ENCODE data around the gene TP53RK. TPM values are rescaled to one million over a fixed set of nuclear protein-coding genes. Genes with fewer than 3 reads are reported as not detected.

Gene TP53RK
- total and polyA plus RNA-seq, 2 donors (not counting 1 experiment from before 2014, with no cell fraction given), result 3.1 to 22.5 TPM

DNA sequence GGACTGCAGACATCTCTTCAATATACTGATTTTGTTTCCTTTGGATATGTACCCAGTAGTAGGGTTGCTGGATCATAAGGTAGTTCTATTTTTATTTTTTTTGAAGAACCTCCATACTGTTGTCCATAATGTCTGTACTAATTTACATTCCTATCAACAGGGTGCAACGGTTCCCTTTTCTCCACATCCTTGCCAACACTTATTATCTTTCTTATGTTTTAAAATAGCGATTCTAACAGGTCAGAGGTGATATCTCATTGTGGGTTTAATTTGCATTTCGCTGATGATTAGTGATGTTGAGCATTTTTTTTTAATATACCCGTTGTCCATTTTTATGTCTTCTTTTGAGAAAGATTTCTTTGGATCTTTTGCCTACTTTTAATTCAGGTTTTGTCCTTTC lies 2.0 kb upstream of the TP53RK start:
- TF ChIP-seq EZH2 (IDR thresholded peaks at IDR 0.05; ENCODE audit: borderline replicate concordance, insufficient read depth, low read depth, low read length, poor library complexity, severe bottlenecking), result no peak
- no peak for TF ChIP-seq CTCF (IDR thresholded peaks at IDR 0.05)
- CTCF ChIA-PET, result interaction anchor here (2.7 kb wide), 1 partner anchor 10 kb away, joined by 17 read pairs; no protein-coding TSS in a partner anchor
- no peak overlapping the region for H3K4me2 ChIP-seq (replicated peaks; ENCODE audit: low read depth, low read length, poor library complexity, severe bottlenecking)
- Mint-ChIP-seq H3K27ac (no peak overlapping the region), H3K4me3 (no peak overlapping the region), H3K4me1 (peaks cover 36% of the 10 kb centered on the region), H3K9me3 (ENCODE audit: insufficient read depth) (no peaks in the 10 kb centered on the region), H3K27me3 (no peaks in the 10 kb centered on the region)
- H3K9ac ChIP-seq (ENCODE audit: low read length), result no peak overlapping the region
- H3K27me3 ChIP-seq (replicated peaks in 1 of 4; ENCODE audit: control extremely low read depth in 1 of 4, control insufficient read depth in 3 of 4, insufficient read depth in 4 of 4, low read length in 3 of 4), result peaks cover 0 to 1% (median 0%) of the 10 kb centered on the region in 4 experiments
- no peaks in the 10 kb centered on the region for H3K9me3 ChIP-seq (ENCODE audit: control extremely low read depth in 1 of 3, control insufficient read depth in 2 of 3, insufficient read depth in 1 of 3, low read length in 2 of 3)
- H3K4me3 ChIP-seq (ENCODE audit: control extremely low read depth in 1 of 5, extremely low read depth in 1 of 5, insufficient read depth in 1 of 5, low read depth in 2 of 5, low read length in 4 of 5), result no peak overlapping the region
- DNase-seq, result no peak
- H4K20me1 ChIP-seq (ENCODE audit: control insufficient read depth, insufficient read depth, low read length, poor library complexity, severe bottlenecking), result peaks cover 26% of the 10 kb centered on the region
- no peak overlapping the region for H3K27ac ChIP-seq (ENCODE audit: low read length in 2 of 2)
- no CpG with 5 or more reads among the region's 4 CpGs for WGBS (ENCODE audit: insufficient coverage)
- no peak for ATAC-seq (ENCODE audit: low read depth)
- intact Hi-C loops (cut with micrococcal nuclease), result no loop called here
- POLR2A ChIA-PET, result no interaction called here
- no peak overlapping the region for H2AFZ ChIP-seq (ENCODE audit: insufficient read depth, low read depth, low read length, poor library complexity, severe bottlenecking)
- peaks cover 32% of the 10 kb centered on the region for H3K79me2 ChIP-seq (ENCODE audit: control insufficient read depth, insufficient read depth, low read length)
- H3K36me3 ChIP-seq (replicated peaks in 1 of 2; ENCODE audit: control extremely low read depth in 1 of 2, control insufficient read depth in 1 of 2, extremely low read depth in 1 of 2, insufficient read depth in 2 of 2, low read length in 1 of 2), result peaks cover 0 to 8% of the 10 kb centered on the region in 2 experiments
- H3K4me1 ChIP-seq (ENCODE audit: control insufficient read depth in 2 of 2, insufficient read depth in 2 of 2, low read length in 2 of 2), result peaks cover 20 to 21% of the 10 kb centered on the region in 2 donors

DNA sequence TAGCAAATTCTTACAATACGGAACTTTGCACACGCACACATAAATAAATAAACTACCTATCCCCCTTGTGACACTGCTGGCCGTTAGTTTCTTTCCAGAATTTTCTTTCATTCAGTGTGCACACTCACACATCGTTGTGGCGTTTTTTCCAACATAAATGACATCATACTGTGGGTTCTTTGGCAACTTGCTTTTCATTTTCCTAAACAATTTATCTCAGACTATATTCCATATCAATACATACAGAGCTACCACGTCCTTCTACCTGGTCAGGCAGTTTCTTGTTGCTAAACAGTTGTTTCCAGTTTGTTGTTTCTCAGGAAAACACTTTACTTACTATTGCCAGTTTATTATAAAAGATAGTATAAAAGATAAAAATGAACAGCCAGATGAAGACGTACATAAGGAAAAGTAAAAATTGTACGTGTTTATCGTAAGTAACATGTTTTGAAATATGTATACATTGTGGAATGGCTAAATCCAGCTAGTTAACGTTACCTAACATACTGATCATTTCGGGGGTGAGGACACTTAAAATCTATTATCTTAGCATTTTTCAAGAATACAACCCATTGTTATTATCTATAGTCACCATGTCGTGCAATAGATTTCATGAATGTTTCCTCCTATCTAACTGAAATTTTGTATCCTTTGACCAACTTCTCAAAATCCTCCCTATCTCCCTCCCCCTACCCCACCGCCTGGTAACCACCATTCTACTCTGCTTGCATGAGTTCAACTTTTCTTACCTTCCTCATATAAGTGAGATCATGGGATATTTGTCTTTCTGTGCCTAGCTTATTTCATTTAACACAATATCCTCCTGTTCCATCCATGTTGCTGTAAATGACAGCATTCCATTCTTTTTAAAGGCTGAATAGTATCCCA lies 1.2 kb upstream of the TP53RK start:
- no peaks in the 10 kb centered on the region for H3K9me3 ChIP-seq (ENCODE audit: control extremely low read depth in 1 of 3, control insufficient read depth in 2 of 3, insufficient read depth in 1 of 3, low read length in 2 of 3)
- H3K27me3 ChIP-seq (replicated peaks in 1 of 4; ENCODE audit: control extremely low read depth in 1 of 4, control insufficient read depth in 3 of 4, insufficient read depth in 4 of 4, low read length in 3 of 4), result no peaks in the 10 kb centered on the region
- H2AFZ ChIP-seq (ENCODE audit: insufficient read depth, low read depth, low read length, poor library complexity, severe bottlenecking), result peak overlapping the region; percentile 96
- POLR2A ChIA-PET, result no interaction called here
- peak overlapping the region; percentile 69 for H3K4me2 ChIP-seq (replicated peaks; ENCODE audit: low read depth, low read length, poor library complexity, severe bottlenecking)
- DNase-seq, result no peak
- peak overlapping the region in 3 of 5 experiments; percentile 87 to 95 (median 88) for H3K4me3 ChIP-seq (ENCODE audit: control extremely low read depth in 1 of 5, extremely low read depth in 1 of 5, insufficient read depth in 1 of 5, low read depth in 2 of 5, low read length in 4 of 5)
- H3K4me3 Mint-ChIP-seq, result peak overlapping the region; percentile 99
- peaks cover 3 to 15% of the 10 kb centered on the region in 2 experiments for H3K36me3 ChIP-seq (replicated peaks in 1 of 2; ENCODE audit: control extremely low read depth in 1 of 2, control insufficient read depth in 1 of 2, extremely low read depth in 1 of 2, insufficient read depth in 2 of 2, low read length in 1 of 2)
- ATAC-seq (ENCODE audit: low read depth), result no peak
- TF ChIP-seq EZH2 (IDR thresholded peaks at IDR 0.05; ENCODE audit: borderline replicate concordance, insufficient read depth, low read depth, low read length, poor library complexity, severe bottlenecking), result no peak
- no peak for TF ChIP-seq CTCF (IDR thresholded peaks at IDR 0.05)
- H4K20me1 ChIP-seq (ENCODE audit: control insufficient read depth, insufficient read depth, low read length, poor library complexity, severe bottlenecking), result peaks cover 32% of the 10 kb centered on the region
- peaks cover 39% of the 10 kb centered on the region for H3K79me2 ChIP-seq (ENCODE audit: control insufficient read depth, insufficient read depth, low read length)
- CTCF ChIA-PET, result interaction anchor here (0.9 to 2.7 kb wide), 2 partner anchors 9 to 279 kb away, joined by 3 to 17 read pairs; no protein-coding TSS in a partner anchor
- H3K27ac ChIP-seq (ENCODE audit: low read length in 2 of 2), result peak overlapping the region; percentile 76 to 80
- H3K9me3 Mint-ChIP-seq (ENCODE audit: insufficient read depth), result no peaks in the 10 kb centered on the region
- peak overlapping the region; percentile 98 for H3K27ac Mint-ChIP-seq
- H3K27me3 Mint-ChIP-seq, result no peaks in the 10 kb centered on the region
- H3K4me1 Mint-ChIP-seq, result peaks cover 40% of the 10 kb centered on the region
- intact Hi-C loops (cut with micrococcal nuclease), result no loop called here
- H3K9ac ChIP-seq (ENCODE audit: low read length), result peak overlapping the region; percentile 82
- 50% methylated on average over 8 of the region's 13 CpGs for WGBS (ENCODE audit: insufficient coverage)
- peaks cover 20 to 21% of the 10 kb centered on the region in 2 donors for H3K4me1 ChIP-seq (ENCODE audit: control insufficient read depth in 2 of 2, insufficient read depth in 2 of 2, low read length in 2 of 2)

Data from B cell (primary cell).